ENCODE results near the gene SEMA6C. TPM values are rescaled to one million over a fixed set of nuclear protein-coding genes. Genes with fewer than 3 reads are reported as not detected.

The SEMA6C gene, protein sequence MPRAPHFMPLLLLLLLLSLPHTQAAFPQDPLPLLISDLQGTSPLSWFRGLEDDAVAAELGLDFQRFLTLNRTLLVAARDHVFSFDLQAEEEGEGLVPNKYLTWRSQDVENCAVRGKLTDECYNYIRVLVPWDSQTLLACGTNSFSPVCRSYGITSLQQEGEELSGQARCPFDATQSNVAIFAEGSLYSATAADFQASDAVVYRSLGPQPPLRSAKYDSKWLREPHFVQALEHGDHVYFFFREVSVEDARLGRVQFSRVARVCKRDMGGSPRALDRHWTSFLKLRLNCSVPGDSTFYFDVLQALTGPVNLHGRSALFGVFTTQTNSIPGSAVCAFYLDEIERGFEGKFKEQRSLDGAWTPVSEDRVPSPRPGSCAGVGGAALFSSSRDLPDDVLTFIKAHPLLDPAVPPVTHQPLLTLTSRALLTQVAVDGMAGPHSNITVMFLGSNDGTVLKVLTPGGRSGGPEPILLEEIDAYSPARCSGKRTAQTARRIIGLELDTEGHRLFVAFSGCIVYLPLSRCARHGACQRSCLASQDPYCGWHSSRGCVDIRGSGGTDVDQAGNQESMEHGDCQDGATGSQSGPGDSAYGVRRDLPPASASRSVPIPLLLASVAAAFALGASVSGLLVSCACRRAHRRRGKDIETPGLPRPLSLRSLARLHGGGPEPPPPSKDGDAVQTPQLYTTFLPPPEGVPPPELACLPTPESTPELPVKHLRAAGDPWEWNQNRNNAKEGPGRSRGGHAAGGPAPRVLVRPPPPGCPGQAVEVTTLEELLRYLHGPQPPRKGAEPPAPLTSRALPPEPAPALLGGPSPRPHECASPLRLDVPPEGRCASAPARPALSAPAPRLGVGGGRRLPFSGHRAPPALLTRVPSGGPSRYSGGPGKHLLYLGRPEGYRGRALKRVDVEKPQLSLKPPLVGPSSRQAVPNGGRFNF
- 0.80 and 1.4 TPM in 2 replicates for total RNA-seq (2016; rRNA removed; fragmentation: Illumina TruSeq; extraction: Trizol)
- total RNA-seq (2016; cell fraction: cytosol; rRNA removed; fragmentation: Illumina TruSeq; extraction: Trizol; ENCODE audit: low read depth): 0.18 and 0.91 TPM in 2 replicates
- 0.36 and 1.7 TPM in 2 replicates for total RNA-seq (2016; cell fraction: insoluble cytoplasmic fraction; rRNA removed; fragmentation: Illumina TruSeq; extraction: Trizol)
- total RNA-seq (2016; cell fraction: membrane; rRNA removed; fragmentation: Illumina TruSeq; extraction: Trizol): 0.90 and 1.2 TPM in 2 replicates
- total RNA-seq (2016; cell fraction: nucleus; rRNA removed; fragmentation: Illumina TruSeq; extraction: Trizol): 1.4 and 2.4 TPM in 2 replicates
- polyA plus RNA-seq (2011; rRNA removed): 2.9 and 4.2 TPM in 2 replicates
- polyA plus RNA-seq (2011; cell fraction: cytosol; rRNA removed): 2.1 and 2.4 TPM in 2 replicates
- 26.7 and 30.1 TPM in 2 replicates for polyA plus RNA-seq (2011; cell fraction: nucleus; rRNA removed)
- polyA plus RNA-seq (2012): 3.9 and 7.8 TPM in 2 replicates
- polyA plus RNA-seq (2016; cell fraction: cytosol; fragmentation: Illumina TruSeq; extraction: Trizol; ENCODE audit: low read depth): 0.38 and 0.52 TPM in 2 replicates
- 0.48 and 0.49 TPM in 2 replicates for polyA plus RNA-seq (2016; cell fraction: insoluble cytoplasmic fraction; fragmentation: Illumina TruSeq; extraction: Trizol; ENCODE audit: low read depth)
- 0.21 and 0.29 TPM in 2 replicates for polyA plus RNA-seq (2016; cell fraction: membrane; fragmentation: Illumina TruSeq; extraction: Trizol; ENCODE audit: low read depth)
- polyA plus RNA-seq (2016; cell fraction: nucleus; fragmentation: Illumina TruSeq; extraction: Trizol; ENCODE audit: insufficient read depth, low read depth): 9.7 and 11.7 TPM in 2 replicates
- polyA minus RNA-seq (2011; rRNA and poly(A)+ RNA removed; ENCODE audit: low replicate concordance): 5.1 and 8.8 TPM in 2 replicates
- polyA minus RNA-seq (2011; cell fraction: cytosol; rRNA and poly(A)+ RNA removed): 2.0 and 2.4 TPM in 2 replicates
- 6.8 and 8.5 TPM in 2 replicates for polyA minus RNA-seq (2011; cell fraction: nucleus; rRNA and poly(A)+ RNA removed)
- percentile 40 among the genes with signal in this experiment for Bru-seq, nascent RNA
- BruChase-seq, experiment 1, labeled RNA remaining after a 6-hour chase: percentile 47 among the genes with signal in this experiment
- percentile 43 among the genes with signal in this experiment for BruChase-seq, experiment 2, labeled RNA remaining after a 2-hour chase
- long read RNA-seq, experiment 1: 0 reads
- long read RNA-seq, experiment 2, partial matches to known transcripts: 0 of 3 reads
- long read RNA-seq, experiment 2, other reads (novel, unspliced or antisense): 3 of 3 reads

DNA sequence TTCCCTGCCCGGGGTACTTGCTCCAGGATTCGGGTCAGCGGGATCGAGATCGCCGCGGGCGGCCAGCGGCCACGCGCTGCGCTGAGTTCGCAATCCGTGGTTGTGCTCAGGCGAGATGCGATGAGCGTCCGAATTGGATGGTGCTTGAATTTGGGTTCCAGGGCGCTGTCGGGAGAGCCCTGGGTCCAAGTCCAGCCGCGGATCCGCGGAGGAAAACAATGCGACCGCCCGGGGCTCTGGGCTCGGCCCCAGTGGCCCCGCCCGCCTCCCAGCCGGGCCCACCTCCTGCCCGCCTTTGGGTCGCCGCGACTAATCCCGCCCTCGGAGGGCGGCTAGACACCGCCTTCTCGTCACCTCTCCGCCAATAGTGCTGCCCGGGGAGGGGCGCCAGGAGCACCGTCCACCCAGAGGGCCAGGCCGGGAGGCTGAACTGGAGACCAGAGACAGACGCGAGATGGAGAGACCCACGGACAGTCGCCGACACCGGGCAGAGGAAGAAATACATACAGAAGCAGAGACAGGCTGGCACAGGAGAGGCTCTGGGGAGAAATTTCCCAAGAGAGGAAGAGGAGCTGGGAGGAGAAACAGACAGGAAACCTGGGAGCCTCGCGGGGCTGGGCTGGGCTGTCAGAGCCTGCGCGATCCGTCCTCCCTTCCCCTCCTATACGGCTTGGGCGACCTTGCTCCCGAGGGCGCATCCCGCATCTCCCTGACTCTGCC lies at the start of gene SEMA6C:
TSS of gene SEMA6C (minus strand) at position 220 of the 720 bp plus-strand sequence. CDS start 4,010 bp downstream, outside the sequence.
- H2AFZ ChIP-seq (ENCODE audit: low read length): peak within 1 kb of the TSS; percentile 46
- intact Hi-C loops (cut with micrococcal nuclease; ENCODE audit: unreplicated experiment): loop anchor here (1.0 to 5.0 kb wide), 2 partner anchors 122 to 134 kb away; no protein-coding TSS in a partner anchor
- peak within 1 kb of the TSS; percentile 55 for H3K27ac ChIP-seq (ENCODE audit: extremely low read length, insufficient read depth, low read length)
- peak within 1 kb of the TSS; percentile 73 to 77 (median 77) for H3K4me3 ChIP-seq (replicated peaks in 1 of 3; ENCODE audit: insufficient read depth in 1 of 3, low read depth in 2 of 3, low read length in 3 of 3)
- DNase-seq (ENCODE audit: low spot score) (peak; percentile 82), ATAC-seq (peak; percentile 98), FAIRE-seq (peak; percentile 72)
- CTCF ChIA-PET (ENCODE audit: low intra/inter-chr PET ratio, low total read pairs): no interaction called here
- POLR2A ChIA-PET: no interaction called here
- WGBS (ENCODE audit: low lambda C conversion rate): 0% methylated on average over 31 of the region's 61 CpGs
- in situ Hi-C loops (cut with HindIII; ENCODE audit: extremely low pct_ligation_motif_present, low pct_unique_long_range_greater_than_20kb): no loop called here
- no peaks in the 10 kb centered on the region for H4K20me1 ChIP-seq (ENCODE audit: insufficient read depth, low read length)
- BruUV-seq (replicated peaks): no TSS peak
- H3K4me1 ChIP-seq (ENCODE audit: insufficient read depth, low read length): peaks cover 33% of the 10 kb centered on the region
- H3K79me2 ChIP-seq (ENCODE audit: insufficient read depth, low read length): no peaks in the 10 kb centered on the region
- no peaks in the 10 kb centered on the region for H3K27me3 ChIP-seq (ENCODE audit: control insufficient read depth in 1 of 2, insufficient read depth in 2 of 2, low read length in 2 of 2)
- H3K9ac ChIP-seq (ENCODE audit: insufficient read depth, low read depth, low read length): peak within 1 kb of the TSS; percentile 63
- no peaks in the 10 kb centered on the region for H3K9me3 ChIP-seq (ENCODE audit: low read length)
- peak within 1 kb of the TSS; percentile 95 for H3K4me2 ChIP-seq (ENCODE audit: low read depth, low read length)
- no peaks in the 10 kb centered on the region for H3K36me3 ChIP-seq (replicated peaks in 1 of 2; ENCODE audit: control insufficient read depth in 1 of 2, insufficient read depth in 2 of 2, low read length in 2 of 2)
- no peak for TF ChIP-seq PHF21A (CRISPR knock-in tag; IDR thresholded peaks at IDR 0.05)
- TF ChIP-seq, protein P1, sequence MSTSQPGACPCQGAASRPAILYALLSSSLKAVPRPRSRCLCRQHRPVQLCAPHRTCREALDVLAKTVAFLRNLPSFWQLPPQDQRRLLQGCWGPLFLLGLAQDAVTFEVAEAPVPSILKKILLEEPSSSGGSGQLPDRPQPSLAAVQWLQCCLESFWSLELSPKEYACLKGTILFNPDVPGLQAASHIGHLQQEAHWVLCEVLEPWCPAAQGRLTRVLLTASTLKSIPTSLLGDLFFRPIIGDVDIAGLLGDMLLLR (CRISPR knock-in tag; IDR thresholded peaks at IDR 0.05): peak; percentile 32; the same call in 1 of the 2 replicates
- TF ChIP-seq GLI4 (CRISPR knock-in tag; IDR thresholded peaks at IDR 0.05; ENCODE audit: borderline replicate concordance): peak; percentile 61; the same call in 1 of the 2 replicates
- TF ChIP-seq NFYB (CRISPR knock-in tag; IDR thresholded peaks at IDR 0.05): peak; percentile 87
- peak; percentile 42; the same call in 1 of the 2 replicates for TF ChIP-seq HDAC1 (CRISPR knock-in tag; IDR thresholded peaks at IDR 0.05)
- peak; percentile 58 for TF ChIP-seq ZEB1 (IDR thresholded peaks at IDR 0.05; ENCODE audit: insufficient replicate concordance, low read depth)
- TF ChIP-seq, protein P2, sequence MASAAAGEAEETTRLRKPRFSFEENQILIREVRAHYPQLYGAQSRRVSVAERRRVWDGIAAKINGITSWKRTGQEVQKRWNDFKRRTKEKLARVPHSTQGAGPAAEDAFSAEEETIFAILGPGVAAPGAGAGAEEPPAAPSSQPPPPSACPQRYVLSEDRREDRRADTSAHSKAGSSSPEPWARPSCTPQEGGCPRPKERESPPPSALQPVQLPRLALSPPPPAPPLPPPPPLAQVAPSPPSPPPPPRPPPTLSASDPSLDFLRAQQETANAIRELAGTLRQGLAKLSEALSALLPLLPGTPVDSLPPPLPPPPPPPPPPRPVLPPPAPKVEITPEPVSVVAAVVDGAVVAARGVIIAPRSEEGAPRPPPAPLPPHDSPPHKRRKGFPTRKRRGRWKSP (CRISPR knock-in tag; IDR thresholded peaks at IDR 0.05): 0 out of 2 replicates have a peak, but pooled peaks have one; percentile 54
- peak; percentile 81 for TF ChIP-seq NFYC (CRISPR knock-in tag; IDR thresholded peaks at IDR 0.05)
- TF ChIP-seq ZNF616 (CRISPR knock-in tag; IDR thresholded peaks at IDR 0.05; ENCODE audit: low read depth): no peak
- TF ChIP-seq NFE2 (CRISPR knock-in tag; IDR thresholded peaks at IDR 0.05): no peak
- TF ChIP-seq ZMYM4 (CRISPR knock-in tag; IDR thresholded peaks at IDR 0.05): peak; percentile 16; the same call in 1 of the 2 replicates
- no peak; the same call in 1 of the 2 replicates for TF ChIP-seq KAT8 (CRISPR knock-in tag; IDR thresholded peaks at IDR 0.05)
- peak; percentile 10; the same call in 1 of the 2 replicates for TF ChIP-seq FOXA3 (CRISPR knock-in tag; IDR thresholded peaks at IDR 0.05)
- peak; percentile 19; the same call in 1 of the 2 replicates for TF ChIP-seq ZNF605 (CRISPR knock-in tag; IDR thresholded peaks at IDR 0.05)
